GM21515 (cell line): ENCODE measurements around the gene FHIP2A.
"Not testable (repeated sequence)": the region's sequence is repeated elsewhere in the genome, so short reads cannot be mapped to it uniquely, and the experiment has no call there.

ENCODE experiments used
- ATAC-seq: cut with Tn5 transposase; IDR thresholded peaks from one replicate; pipeline ENCODE4 v1.9.1; 2021; ENCODE audit not compliant: unreplicated experiment

Gene FHIP2A

GRCh38 chr10:114856544-114857287 lies 35.1 kb downstream of the FHIP2A start:
- no peak for ATAC-seq

- not testable (repeated sequence) for ATAC-seq
Observed at GRCh38 chr10:114857288-114857565, 35.6 kb downstream of the FHIP2A start.

- ATAC-seq = no peak
Observed at GRCh38 chr10:114857922-114858629, 36.5 kb downstream of the FHIP2A start.

- ATAC-seq = no peak
Observed at GRCh38 chr10:114859222-114859621, 37.6 kb downstream of the FHIP2A start.

- ATAC-seq = no peak
Observed at GRCh38 chr10:114862456-114862855, 40.9 kb downstream of the FHIP2A start.

GRCh38 chr10:114867365-114867764 lies 45.8 kb downstream of the FHIP2A start:
- no peak for ATAC-seq

GRCh38 chr10:114868870-114869519 lies 47.4 kb downstream of the FHIP2A start:
- ATAC-seq = no peak

- ATAC-seq = no peak
Observed at GRCh38 chr10:114869520-114869892, 47.9 kb downstream of the FHIP2A start.

- ATAC-seq = no peak
Observed at GRCh38 chr10:114870486-114870885, 48.9 kb downstream of the FHIP2A start.

GRCh38 chr10:114871379-114871778 lies 49.8 kb downstream of the FHIP2A start:
- no peak for ATAC-seq
